Smooth muscle cell (in vitro differentiated cells): ENCODE data around the gene EIF6. TPM values are rescaled to one million over a fixed set of nuclear protein-coding genes. Genes with fewer than 3 reads are reported as not detected.

ENCODE experiments used
- DNase-seq: peaks from one replicate; lab custom pipeline; 2025; ENCODE audit not compliant: unreplicated experiment; lab: John Stamatoyannopoulos, UW
- H2AFZ ChIP-seq: fragments of 200-600 bp; sonication (generic); 2 replicates; pipeline ENCODE4 v1.6.0; 2016; ENCODE audit warnings: antibody characterized with exemption, low read depth, mild to moderate bottlenecking
- H3F3A ChIP-seq: fragments of 200-600 bp; sonication (generic); 2 replicates; pipeline ENCODE4 v1.6.0; 2017; ENCODE audit warnings: antibody characterized with exemption, low read depth
- H3K27ac ChIP-seq: fragments of 200-600 bp; sonication (generic); 2 replicates; pipeline ENCODE4 v1.5.1; 2016; ENCODE audit warnings: low read depth, mild to moderate bottlenecking
- H3K27me3 ChIP-seq: fragments of 200-600 bp; sonication (generic); 2 replicates; pipeline ENCODE4 v1.6.1; 2016; ENCODE audit warnings: low read depth, mild to moderate bottlenecking
- H3K36me3 ChIP-seq: fragments of 200-600 bp; sonication (generic); 2 replicates; pipeline ENCODE4 v1.5.1; 2016; ENCODE audit warnings: low read depth
- H3K4me1 ChIP-seq: fragments of 200-600 bp; sonication (generic); 2 replicates; pipeline ENCODE4 v1.5.1; 2016; ENCODE audit warnings: low read depth
- H3K4me2 ChIP-seq: fragments of 200-600 bp; sonication (generic); 2 replicates; pipeline ENCODE4 v1.6.0; 2016; ENCODE audit warnings: mild to moderate bottlenecking
- H3K4me3 ChIP-seq: fragments of 200-600 bp; sonication (generic); 2 replicates; pipeline ENCODE4 v1.5.1; 2016; ENCODE audit warnings: mild to moderate bottlenecking
- H3K79me2 ChIP-seq: fragments of 200-600 bp; sonication (generic); 2 replicates; pipeline ENCODE4 v1.6.0; 2016; ENCODE audit warnings: low read depth, mild to moderate bottlenecking
- H3K9ac ChIP-seq: fragments of 200-600 bp; sonication (generic); 2 replicates; pipeline ENCODE4 v1.6.0; 2016; ENCODE audit warnings: low read depth
- H3K9me3 ChIP-seq: fragments of 200-600 bp; sonication (generic); replicated peaks from 2 replicates; pipeline ENCODE4 v1.5.1; 2016; ENCODE audit warnings: low read depth
- H4K20me1 ChIP-seq: fragments of 200-600 bp; sonication (generic); 2 replicates; pipeline ENCODE4 v1.6.0; 2016; ENCODE audit warnings: low read depth
- CTCF ChIP-seq: fragments of 200-600 bp; sonication (generic); IDR thresholded peaks from 2 replicates; pipeline ENCODE4 v1.5.1; 2017; ENCODE audit warnings: borderline replicate concordance, mild to moderate bottlenecking, antibody characterized with exemption; ENCODE audit not compliant: insufficient read depth, poor library complexity, severe bottlenecking
- WGBS: methylation state at CpG from one replicate; pipeline ENCODE4 v1.1.7; 2016; ENCODE audit warnings: low lambda C conversion rate; 5-methylcytosine and 5-hydroxymethylcytosine counted together
- polyA plus RNA-seq: library from polyadenylated mRNA; unstranded; fragments of >200 nt; fragmentation: Nextera tagmentation; extraction: Ambion mirVana; gene quantifications from 2 replicates; pipeline ENCODE4 v1.2.1, GENCODE V29; 2016
- total RNA-seq: library from RNA; depleted of rRNA; stranded (reverse); fragments of >200 nt; gene quantifications from 2 replicates; pipeline ENCODE4 v1.2.3, GENCODE V29; 2014

EIF6 gene
- total and polyA plus RNA-seq, 2 experiments from 2014 or later, result 110 to 179 TPM

- Histone ChIP-seq H3K4me1 (peaks cover 19% of the 10 kb centered on the region), H3K79me2 (no peaks in the 10 kb centered on the region), H3K9ac (no peak overlapping the region), H3K27me3 (no peaks in the 10 kb centered on the region), H3K27ac (peak overlapping the region; percentile 75), H2AFZ (no peak overlapping the region), H3K36me3 (no peaks in the 10 kb centered on the region), H3K4me3 (no peak overlapping the region), H3K9me3 (no peaks in the 10 kb centered on the region), H3K4me2 (no peak overlapping the region), H3F3A (peaks cover 22% of the 10 kb centered on the region), H4K20me1 (no peaks in the 10 kb centered on the region)
- 91% methylated on average over 6 of the region's 6 CpGs for whole genome bisulfite sequencing
- DNase-seq, result no peak
- no peak for TF ChIP-seq CTCF
These were observed 40.8 kb upstream of the EIF6 start for GRCh38 chr20:35325401-35325800.

- H3K27ac ChIP-seq, result peak overlapping the region; percentile 95
- H3K27me3 ChIP-seq, result no peaks in the 10 kb centered on the region
- peak overlapping the region; percentile 62 for H3K9ac ChIP-seq
- H2AFZ ChIP-seq, result no peak overlapping the region
- DNase-seq, result no peak
- H3F3A ChIP-seq, result peaks cover 5% of the 10 kb centered on the region
- no peaks in the 10 kb centered on the region for H3K36me3 ChIP-seq
- 69% methylated on average over 3 of the region's 3 CpGs for WGBS
- TF ChIP-seq CTCF, result no peak
- peaks cover 17% of the 10 kb centered on the region for H3K4me1 ChIP-seq
- H3K4me3 ChIP-seq, result no peak overlapping the region
- H3K9me3 ChIP-seq, result no peaks in the 10 kb centered on the region
- H3K4me2 ChIP-seq, result peak overlapping the region; percentile 76
- H4K20me1 ChIP-seq, result no peaks in the 10 kb centered on the region
- no peaks in the 10 kb centered on the region for H3K79me2 ChIP-seq
These were observed 36.0 kb upstream of the EIF6 start for GRCh38 chr20:35320396-35321126.

GRCh38 chr20:35319871-35320197, 35.3 kb upstream of the EIF6 start:
- H3F3A ChIP-seq, result peaks cover 5% of the 10 kb centered on the region
- H3K9me3 ChIP-seq, result no peaks in the 10 kb centered on the region
- H3K4me1 ChIP-seq, result peaks cover 17% of the 10 kb centered on the region
- H3K36me3 ChIP-seq, result no peaks in the 10 kb centered on the region
- no peak for DNase-seq
- no peak for TF ChIP-seq CTCF
- no peaks in the 10 kb centered on the region for H3K79me2 ChIP-seq
- H3K27ac ChIP-seq, result peak overlapping the region; percentile 95
- peak overlapping the region; percentile 76 for H3K4me2 ChIP-seq
- no peaks in the 10 kb centered on the region for H4K20me1 ChIP-seq
- no peak overlapping the region for H2AFZ ChIP-seq
- no peak overlapping the region for H3K4me3 ChIP-seq
- peak overlapping the region; percentile 62 for H3K9ac ChIP-seq
- no peaks in the 10 kb centered on the region for H3K27me3 ChIP-seq

GRCh38 chr20:35319192-35319870, 34.8 kb upstream of the EIF6 start:
- Histone ChIP-seq H3K4me2 (peak overlapping the region; percentile 76), H2AFZ (no peak overlapping the region), H3F3A (peaks cover 5% of the 10 kb centered on the region), H3K4me3 (no peak overlapping the region), H3K36me3 (no peaks in the 10 kb centered on the region), H3K9ac (peak overlapping the region; percentile 31), H3K79me2 (no peaks in the 10 kb centered on the region), H3K27ac (peak overlapping the region; percentile 95), H4K20me1 (no peaks in the 10 kb centered on the region), H3K4me1 (peaks cover 17% of the 10 kb centered on the region), H3K9me3 (no peaks in the 10 kb centered on the region), H3K27me3 (no peaks in the 10 kb centered on the region)
- 59% methylated on average over 5 of the region's 5 CpGs for WGBS
- DNase-seq, result no peak
- no peak for TF ChIP-seq CTCF
